H1 (cell line): ENCODE results near the gene RAB1A. TPM values are rescaled to one million over a fixed set of nuclear protein-coding genes. Genes with fewer than 3 reads are reported as not detected.

ENCODE experiments used
- CTCF ChIA-PET: fragments of 300-600 bp; sonication (Branson Sonifier 250); formaldehyde crosslinking; loops from one replicate; lab custom pipeline; 2021; ENCODE audit not compliant: partially characterized antibody; lab: Charles Lee
- POLR2A ChIA-PET: fragments of 300-600 bp; sonication (Branson Sonifier 250); formaldehyde crosslinking; loops from one replicate; lab custom pipeline; 2021; ENCODE audit warnings: inconsistent platforms; ENCODE audit not compliant: partially characterized antibody; lab: Charles Lee
- DNase-seq, 2 experiments: peaks; one replicate each; pipeline versions ENCODE4 v3.0.0 to v3.0.0-alpha.2; 2010 to 2022; ENCODE audit warnings: low spot score in 2 of 2, low read depth in 1 of 2, mixed read lengths in 1 of 2
- FAIRE-seq: peaks from 2 replicates; lab custom pipeline; 2011; peaks lifted over from hg19 to GRCh38; lab: Jason Lieb, UNC
- H2AFZ ChIP-seq: 2 replicates; pipeline ENCODE4 v1.8.1; 2012; ENCODE audit warnings: low read length, inconsistent platforms
- H2AK5ac ChIP-seq: 2 replicates; pipeline ENCODE4 v1.6.1; 2013; ENCODE audit warnings: low read depth, low read length
- H2BK120ac ChIP-seq: replicated peaks from 2 replicates; pipeline ENCODE3; 2013; ENCODE audit warnings: low read depth, low read length, inconsistent platforms
- H2BK12ac ChIP-seq: 2 replicates; pipeline ENCODE4 v1.6.1; 2013; ENCODE audit warnings: low read depth, low read length
- H2BK15ac ChIP-seq: 2 replicates; pipeline ENCODE4 v1.6.1; 2013; ENCODE audit warnings: low read length
- H2BK20ac ChIP-seq: 2 replicates; pipeline ENCODE4 v1.6.1; 2013; ENCODE audit warnings: low read length
- H2BK5ac ChIP-seq: 2 replicates; pipeline ENCODE4 v1.6.1; 2013; ENCODE audit warnings: low read depth, low read length
- H3K14ac ChIP-seq: 2 replicates; pipeline ENCODE4 v1.6.1; 2013; ENCODE audit warnings: inconsistent platforms; ENCODE audit not compliant: insufficient read length
- H3K18ac ChIP-seq: 2 replicates; pipeline ENCODE4 v1.6.1; 2013; ENCODE audit warnings: low read length; ENCODE audit errors: extremely low read depth
- H3K23ac ChIP-seq: 2 replicates; pipeline ENCODE4 v1.6.1; 2013; ENCODE audit warnings: inconsistent platforms; ENCODE audit not compliant: insufficient read length
- H3K23me2 ChIP-seq: 2 replicates; pipeline ENCODE4 v1.6.1; 2013; ENCODE audit warnings: low read depth, low read length
- H3K27ac ChIP-seq: 2 replicates; pipeline ENCODE4 v1.6.1; 2011; ENCODE audit warnings: low read depth, low read length, inconsistent platforms
- H3K27me3 ChIP-seq, 4 experiments: replicated peaks in 1 of 4; 1 replicate in 1 of 4; 2 replicates in 3 of 4; pipeline versions ENCODE4 v1.6.1 to v1.8.1; 2011 to 2013; ENCODE audit warnings: low read length in 3 of 4, mild to moderate bottlenecking in 3 of 4, inconsistent platforms in 2 of 4, mixed read lengths in 2 of 4, moderate library complexity in 1 of 4; ENCODE audit not compliant: control insufficient read depth in 3 of 4, insufficient read depth in 3 of 4; ENCODE audit errors: extremely low read depth in 1 of 4
- H3K36me3 ChIP-seq, 4 experiments: 2 replicates each; pipeline versions ENCODE4 v1.6.1 to v1.8.1; 2011 to 2013; ENCODE audit warnings: mild to moderate bottlenecking in 4 of 4, low read length in 3 of 4, moderate library complexity in 2 of 4, control low read depth in 1 of 4, inconsistent platforms in 1 of 4; ENCODE audit not compliant: insufficient read depth in 4 of 4, control insufficient read depth in 2 of 4
- H3K4ac ChIP-seq: replicated peaks from 2 replicates; pipeline ENCODE3; 2013; ENCODE audit warnings: low read length, low read depth, mixed read lengths, inconsistent platforms; ENCODE audit not compliant: insufficient read length
- H3K4me1 ChIP-seq, 4 experiments: replicated peaks in 1 of 4; 1 replicate in 1 of 4; 2 replicates in 3 of 4; pipeline versions ENCODE4 v1.6.1 to v1.8.1; 2011 to 2013; ENCODE audit warnings: low read length in 3 of 4, inconsistent platforms in 2 of 4, mixed read lengths in 1 of 4; ENCODE audit not compliant: insufficient read depth in 4 of 4, control insufficient read depth in 3 of 4
- H3K4me2 ChIP-seq, 2 experiments: 2 replicates each; pipeline versions ENCODE4 v1.6.1 to v1.8.1; 2011 to 2013; ENCODE audit warnings: low read depth in 2 of 2, low read length in 2 of 2, control low read depth in 1 of 2, inconsistent platforms in 1 of 2, mild to moderate bottlenecking in 1 of 2; ENCODE audit not compliant: insufficient read depth in 1 of 2
- H3K4me3 ChIP-seq, 4 experiments: fragments of 200-600, 300-600 bp in 1 of 4; sonication (generic), shearing (Covaris generic), sonication (Bioruptor Twin) in 1 of 4; 2 replicates each; pipeline versions ENCODE4 v1.5.1 to v1.8.1; 2011 to 2016; ENCODE audit warnings: low read length in 4 of 4, low read depth in 3 of 4, control low read depth in 2 of 4, inconsistent platforms in 2 of 4, mild to moderate bottlenecking in 2 of 4, mixed read lengths in 1 of 4, moderate library complexity in 1 of 4; ENCODE audit not compliant: insufficient read depth in 2 of 4; ENCODE audit errors: extremely low read depth in 1 of 4
- H3K56ac ChIP-seq: replicated peaks from 2 replicates; pipeline ENCODE3; 2013; ENCODE audit warnings: low read depth, mild to moderate bottlenecking, mixed read lengths, low read length, inconsistent platforms; ENCODE audit not compliant: insufficient read length
- H3K79me1 ChIP-seq: 2 replicates; pipeline ENCODE4 v1.6.1; 2013; ENCODE audit warnings: low read depth, low read length, control low read depth
- H3K79me2 ChIP-seq, 2 experiments: 2 replicates each; pipeline versions ENCODE4 v1.6.1 to v1.8.1; 2012 to 2013; ENCODE audit warnings: low read length in 2 of 2, mild to moderate bottlenecking in 2 of 2, inconsistent platforms in 1 of 2; ENCODE audit not compliant: insufficient read depth in 2 of 2, control insufficient read depth in 1 of 2
- H3K9ac ChIP-seq, 4 experiments: replicated peaks in 1 of 4; 1 replicate in 1 of 4; 2 replicates in 3 of 4; pipeline versions ENCODE4 v1.6.1 to v1.8.1; 2011 to 2013; ENCODE audit warnings: low read depth in 3 of 4, low read length in 3 of 4, control low read depth in 2 of 4, mild to moderate bottlenecking in 2 of 4, moderate library complexity in 2 of 4, inconsistent platforms in 1 of 4; ENCODE audit errors: extremely low read depth in 1 of 4
- H3K9me3 ChIP-seq, 2 experiments: 2 replicates each; pipeline versions ENCODE4 v1.6.1 to v1.8.1; 2012 to 2013; ENCODE audit warnings: mild to moderate bottlenecking in 2 of 2, moderate library complexity in 2 of 2, control low read depth in 1 of 2, inconsistent platforms in 1 of 2, low read depth in 1 of 2, low read length in 1 of 2, mixed read lengths in 1 of 2; ENCODE audit not compliant: insufficient read depth in 2 of 2
- H4K20me1 ChIP-seq, 2 experiments: replicated peaks in 1 of 2; 2 replicates each; pipeline versions ENCODE3 to v1.8.1; 2011 to 2013; ENCODE audit warnings: inconsistent platforms in 2 of 2, low read length in 2 of 2, mild to moderate bottlenecking in 1 of 2; ENCODE audit not compliant: insufficient read depth in 2 of 2, control insufficient read depth in 1 of 2
- H4K5ac ChIP-seq: 2 replicates; pipeline ENCODE4 v1.6.1; 2013; ENCODE audit warnings: low read length, low read depth, mixed read lengths, inconsistent platforms; ENCODE audit not compliant: insufficient read length
- H4K8ac ChIP-seq: 2 replicates; pipeline ENCODE4 v1.8.0; 2013; ENCODE audit warnings: mild to moderate bottlenecking, moderate library complexity, low read length, inconsistent platforms; ENCODE audit not compliant: insufficient read depth; ENCODE audit errors: extremely low read depth
- H4K91ac ChIP-seq: replicated peaks from 2 replicates; pipeline ENCODE3; 2013; ENCODE audit warnings: low read length, mixed read lengths, inconsistent platforms; ENCODE audit not compliant: insufficient read length
- CBX5 ChIP-seq: fragments of 300-800, 300-1000 bp; sonication (generic); IDR thresholded peaks from 2 replicates; pipeline ENCODE4 v1.7.1; 2016; ENCODE audit warnings: antibody characterized with exemption, low read length, low read depth
- CEBPB ChIP-seq: IDR thresholded peaks from 2 replicates; pipeline ENCODE4 v1.6.1; 2012; ENCODE audit warnings: low read depth, low read length
- HDAC2 ChIP-seq, 2 experiments: fragments of 300-600 bp in 1 of 2; sonication (generic) in 1 of 2; IDR thresholded peaks; 2 replicates each; pipeline ENCODE4 v1.6.1; 2011 to 2012; ENCODE audit warnings: low read depth in 2 of 2, low read length in 2 of 2, mild to moderate bottlenecking in 2 of 2, moderate library complexity in 2 of 2, borderline replicate concordance in 1 of 2, inconsistent platforms in 1 of 2
- MAFK ChIP-seq: IDR thresholded peaks from 2 replicates; pipeline ENCODE4 v1.6.1; 2012; ENCODE audit warnings: low read depth, mild to moderate bottlenecking, improper control_type of control experiment, low read length
- POLR2A ChIP-seq, 2 experiments: IDR thresholded peaks; 1 replicate in 1 of 2; 2 replicates in 1 of 2; pipeline ENCODE4 v1.6.1; 2011; ENCODE audit warnings: low read depth in 2 of 2, low read length in 2 of 2, mild to moderate bottlenecking in 2 of 2; ENCODE audit errors: control extremely low read depth in 1 of 2
- POLR2AphosphoS5 ChIP-seq: IDR thresholded peaks from 2 replicates; pipeline ENCODE4 v1.6.1; 2011; ENCODE audit warnings: low read depth, low read length
- RNF2 ChIP-seq: fragments of 200-900, 300-1000 bp; sonication (generic); IDR thresholded peaks from 2 replicates; pipeline ENCODE4 v1.7.1; 2016; ENCODE audit warnings: borderline replicate concordance, low read depth, mild to moderate bottlenecking, antibody characterized with exemption, low read length; ENCODE audit not compliant: poor library complexity, severe bottlenecking; ENCODE audit errors: missing control alignments
- SIRT6 ChIP-seq: IDR thresholded peaks from one replicate; pipeline ENCODE4 v1.7.1; 2012; ENCODE audit warnings: low read length, inconsistent platforms
- SIX5 ChIP-seq: IDR thresholded peaks from 2 replicates; pipeline ENCODE4 v1.6.1; 2011; ENCODE audit warnings: mild to moderate bottlenecking, low read depth, low read length
- SP1 ChIP-seq: IDR thresholded peaks from 2 replicates; pipeline ENCODE4 v1.6.1; 2011; ENCODE audit warnings: low read depth, low read length
- TAF1 ChIP-seq: IDR thresholded peaks from 2 replicates; pipeline ENCODE4 v1.6.1; 2011; ENCODE audit warnings: mild to moderate bottlenecking, low read depth, low read length
- TAF7 ChIP-seq: optimal IDR thresholded peaks from 2 replicates; pipeline ENCODE3; 2011; ENCODE audit warnings: low read depth, mild to moderate bottlenecking, inconsistent platforms, low read length, moderate library complexity, borderline replicate concordance
- WGBS, 2 experiments: shearing (Covaris generic) in 1 of 2; methylation state at CpG; one replicate each; pipeline versions ENCODE4 v1.1.6 to v1.1.7; 2013 to 2015; ENCODE audit warnings: low lambda C conversion rate in 2 of 2, mixed read lengths in 2 of 2, inconsistent platforms in 1 of 2, low coverage in 1 of 2, missing lambda C conversion rate in 1 of 2; ENCODE audit not compliant: insufficient replicate concordance in 2 of 2, insufficient coverage in 1 of 2, insufficient read length in 1 of 2; ENCODE audit errors: extremely low coverage in 1 of 2, missing lambda C conversion rate in 1 of 2; 5-methylcytosine and 5-hydroxymethylcytosine counted together
- polyA plus RNA-seq, 7 experiments: library from polyadenylated mRNA; depleted of rRNA in 3 of 7; stranded (reverse) in 5 of 7; unstranded in 2 of 7; fragments of >200 nt in 5 of 7; fragments of 200-250 nt in 2 of 7; gene quantifications; 1 replicate in 5 of 7; 2 replicates in 1 of 7; 4 replicates in 1 of 7; pipeline versions ENCODE4 v1.2.1 to v1.2.3, GENCODE V29; 2011 to 2013; ENCODE audit warnings: missing spikeins in 2 of 7, mixed read lengths in 2 of 7
- total RNA-seq: library from RNA; stranded (reverse); fragmentation: NEBNext Ultra II Directional; extraction: Animal tissue kit (Norgen Biotek cat#: 25700); gene quantifications from 2 replicates; pipeline ENCODE4 v1.2.1, GENCODE V29; 2021

Gene RAB1A
- total and polyA plus RNA-seq, 2 of the 8 experiments (the other 6 are each of a cell fraction or from before 2014, with no cell fraction given): 77.9 to 120 TPM

GRCh38 chr2:65055422-65056214 lies 74.3 kb downstream of the RAB1A start:
- Histone ChIP-seq H3K27me3 (peaks cover 0 to 3% (median 1%) of the 10 kb centered on the region in 4 experiments; a peak in 1 of 7 replicates), H3K79me2 (peaks cover 9 to 39% of the 10 kb centered on the region in 2 experiments; a peak in 3 of 4 replicates), H3K9me3 (no peaks in the 10 kb centered on the region), H3K18ac (no peak overlapping the region), H3K23ac (no peak overlapping the region), H3K27ac (no peak overlapping the region; the same call in 1 of the 2 replicates), H2AFZ (no peak overlapping the region), H3K36me3 (no peaks in the 10 kb centered on the region; a peak in 1 of 8 replicates), H4K91ac (peak overlapping the region; percentile 66), H3K4ac (no peak overlapping the region), H3K79me1 (peaks cover 11% of the 10 kb centered on the region; the same call in 1 of the 2 replicates), H2BK15ac (no peak overlapping the region), H3K9ac (peak overlapping the region; percentile 37 to 69 (median 56); a peak in 6 of 7 replicates), H3K4me2 (peak overlapping the region; percentile 87 to 90), H3K56ac (no peak overlapping the region), H2BK12ac (peak overlapping the region; percentile 65; the same call in 1 of the 2 replicates), H3K4me1 (peaks cover 0 to 7% (median 3%) of the 10 kb centered on the region in 4 experiments; a peak in 4 of 7 replicates), H3K14ac (no peak overlapping the region), H4K8ac (peak overlapping the region; percentile 84; the same call in 1 of the 2 replicates), H2BK20ac (no peak overlapping the region), H4K20me1 (peaks cover 2 to 7% of the 10 kb centered on the region in 2 experiments), H3K4me3 (peak overlapping the region; percentile 62 to 86 (median 76)), H2BK5ac (no peak overlapping the region), H2AK5ac (no peak overlapping the region), H3K23me2 (peaks cover 9% of the 10 kb centered on the region), H4K5ac (peak overlapping the region; percentile 47), H2BK120ac (no peak overlapping the region)
- CTCF ChIA-PET: interaction anchor here (0.8 to 3.1 kb wide), 12 partner anchors 10 to 439 kb away, joined by 3 to 17 read pairs (median 4); no protein-coding TSS in a partner anchor
- FAIRE-seq (no peak), DNase-seq (peak in 1 of 2 experiments; percentile 77)
- POLR2A ChIA-PET: interaction anchor here (0.6 to 8.1 kb wide), 25 partner anchors 9 to 502 kb away, joined by 3 to 84 read pairs (median 4); partner anchors contain the start of genes ACTR2 and RAB1A
- 15% methylated on average over 40 of the region's 42 CpGs; no CpG with 5 or more reads in 1 of the 2 experiments for WGBS, 2 experiments
- no peak for TF ChIP-seq SIX5
- TF ChIP-seq POLR2AphosphoS5: no peak
- no peak for TF ChIP-seq RNF2
- no peak for TF ChIP-seq POLR2A (IDR thresholded peaks at IDR 0.05; ENCODE audit: control extremely low read depth in 1 of 2, low read depth in 2 of 2, low read length in 2 of 2)
- TF ChIP-seq SIRT6: no peak
- no peak for TF ChIP-seq CBX5
- TF ChIP-seq SP1: no peak
- peak in 1 of 2 experiments; percentile 77; a peak in 1 of 4 replicates for TF ChIP-seq HDAC2 (IDR thresholded peaks at IDR 0.05; ENCODE audit: borderline replicate concordance in 1 of 2, low read depth in 2 of 2, low read length in 2 of 2)
- TF ChIP-seq TAF1: no peak
- no peak for TF ChIP-seq TAF7
- TF ChIP-seq CEBPB: no peak
- no peak for TF ChIP-seq MAFK
